ENCODE data around the gene PTCSC3. TPM values are rescaled to one million over a fixed set of nuclear protein-coding genes. Genes with fewer than 3 reads are reported as not detected.

PTCSC3 gene
- total and polyA plus RNA-seq, 2 donors from 2014 or later: 6.4 TPM; not detected in 1

DNA sequence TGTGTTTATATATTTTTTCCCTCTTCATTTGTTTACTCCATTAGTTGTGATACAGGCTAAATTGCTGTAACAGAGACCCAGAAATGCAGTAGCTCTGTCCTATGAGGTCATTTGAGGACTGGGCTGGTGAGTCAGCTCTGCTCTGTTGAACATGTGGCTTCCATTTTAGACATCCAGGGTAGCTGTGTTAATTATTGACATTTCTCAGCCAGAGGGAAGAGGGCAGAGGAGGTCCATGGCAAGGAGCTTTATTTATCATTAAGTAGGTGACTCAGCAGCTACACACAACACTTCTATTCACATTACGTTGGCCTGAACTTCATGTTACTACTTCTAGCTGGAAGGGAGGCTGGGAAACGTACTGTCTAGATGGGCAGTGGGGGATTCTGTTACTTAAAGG lies 85.4 kb downstream of the PTCSC3 start:
- Histone ChIP-seq H3K9ac (ENCODE audit: low read length in 3 of 3) (no peak overlapping the region), H3K9me3 (ENCODE audit: control insufficient read depth in 2 of 3, insufficient read depth in 1 of 3, low read length in 3 of 3) (no peaks in the 10 kb centered on the region), H3K4me3 (ENCODE audit: low read length in 3 of 3) (peak overlapping the region in 1 of 3 donors; percentile 13), H3K27me3 (ENCODE audit: control insufficient read depth, insufficient read depth, low read length) (no peaks in the 10 kb centered on the region), H3K4me1 (ENCODE audit: control insufficient read depth in 2 of 3, insufficient read depth in 2 of 3, low read depth in 1 of 3, low read length in 3 of 3) (peaks cover 0 to 19% (median 4%) of the 10 kb centered on the region in 3 donors), H3K27ac (ENCODE audit: low read depth in 2 of 2, low read length in 2 of 2) (peak overlapping the region; percentile 5 to 76), H3K36me3 (ENCODE audit: control insufficient read depth in 2 of 3, insufficient read depth in 3 of 3, low read length in 3 of 3) (no peaks in the 10 kb centered on the region)
- no peak for TF ChIP-seq CTCF (IDR thresholded peaks at IDR 0.05; ENCODE audit: borderline replicate concordance, extremely low read depth, insufficient read depth)
- intact Hi-C loops (cut with DNase I): no loop called here
- FAIRE-seq: peak; percentile 98
- peak in 3 of 5 donors; percentile 55 to 85 (median 84) for DNase-seq

GRCh38 chr14:36087411-36087810 lies 89.1 kb downstream of the PTCSC3 start:
- Histone ChIP-seq H3K9me3 (ENCODE audit: control insufficient read depth in 2 of 3, insufficient read depth in 1 of 3, low read length in 3 of 3) (no peaks in the 10 kb centered on the region), H3K27ac (ENCODE audit: low read depth in 2 of 2, low read length in 2 of 2) (no peak overlapping the region), H3K36me3 (ENCODE audit: control insufficient read depth in 2 of 3, insufficient read depth in 3 of 3, low read length in 3 of 3) (no peaks in the 10 kb centered on the region), H3K4me1 (ENCODE audit: control insufficient read depth in 2 of 3, insufficient read depth in 2 of 3, low read depth in 1 of 3, low read length in 3 of 3) (peaks cover 0 to 19% (median 4%) of the 10 kb centered on the region in 3 donors), H3K9ac (ENCODE audit: low read length in 3 of 3) (no peak overlapping the region), H3K4me3 (ENCODE audit: low read length in 3 of 3) (no peak overlapping the region), H3K27me3 (ENCODE audit: control insufficient read depth, insufficient read depth, low read length) (no peaks in the 10 kb centered on the region)
- FAIRE-seq: no peak
- no peak for TF ChIP-seq CTCF (IDR thresholded peaks at IDR 0.05; ENCODE audit: borderline replicate concordance, extremely low read depth, insufficient read depth)
- intact Hi-C loops (cut with DNase I): no loop called here
- DNase-seq: no peak

- Histone ChIP-seq H3K36me3 (ENCODE audit: control insufficient read depth in 2 of 3, insufficient read depth in 3 of 3, low read length in 3 of 3) (no peaks in the 10 kb centered on the region), H3K4me1 (ENCODE audit: control insufficient read depth in 2 of 3, insufficient read depth in 2 of 3, low read depth in 1 of 3, low read length in 3 of 3) (peaks cover 0 to 13% (median 4%) of the 10 kb centered on the region in 3 donors), H3K9ac (ENCODE audit: low read length in 3 of 3) (no peak overlapping the region), H3K27me3 (ENCODE audit: control insufficient read depth, insufficient read depth, low read length) (no peaks in the 10 kb centered on the region), H3K4me3 (ENCODE audit: low read length in 3 of 3) (no peak overlapping the region), H3K9me3 (ENCODE audit: control insufficient read depth in 2 of 3, insufficient read depth in 1 of 3, low read length in 3 of 3) (no peaks in the 10 kb centered on the region), H3K27ac (ENCODE audit: low read depth in 2 of 2, low read length in 2 of 2) (no peak overlapping the region)
- FAIRE-seq: no peak
- no peak for TF ChIP-seq CTCF (IDR thresholded peaks at IDR 0.05; ENCODE audit: borderline replicate concordance, extremely low read depth, insufficient read depth)
- DNase-seq: no peak
- intact Hi-C loops (cut with DNase I): no loop called here
These were observed 89.7 kb downstream of the PTCSC3 start for GRCh38 chr14:36086629-36087395.

Measured in kidney (tissue), 14 donors.